ENCODE data around the gene COL1A1.
A peak's percentile ranks its signal among the peaks of the same experiment; 100 is the strongest.

Gene COL1A1

DNA sequence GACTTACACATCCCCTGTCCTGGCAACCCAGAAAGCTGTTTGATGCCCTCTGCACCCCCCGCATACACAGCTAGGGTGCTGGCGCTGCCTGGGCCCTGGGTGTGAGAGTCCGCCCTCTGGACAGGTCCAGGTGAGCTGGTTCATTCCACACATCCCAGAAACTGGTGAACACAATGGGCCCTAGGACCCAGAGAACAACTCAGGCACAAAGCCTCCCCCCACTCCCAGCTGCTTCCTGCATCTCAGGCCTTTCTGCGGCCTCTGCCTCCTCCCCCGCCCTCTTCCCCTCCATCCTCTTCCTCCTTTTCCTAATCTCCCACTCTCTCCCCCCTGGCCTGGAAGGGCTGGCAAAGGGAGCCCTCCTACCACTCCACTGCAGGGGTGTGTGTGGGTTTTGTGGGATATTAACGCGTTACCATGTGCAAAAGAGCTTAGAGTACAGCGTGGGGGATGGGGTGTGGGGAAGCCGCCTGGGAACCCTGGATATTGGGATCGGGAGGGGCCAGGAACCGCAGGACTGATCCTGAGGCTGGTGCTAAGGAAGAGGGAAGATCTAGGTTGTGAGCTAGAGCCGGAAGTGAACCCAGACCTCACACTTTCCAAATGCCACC lies 49.4 kb downstream of the COL1A1 start:
- DNase-seq, result peak; percentile 39

GRCh38 chr17:50151041-50151936 lies 50.1 kb downstream of the COL1A1 start:
- DNase-seq, result peak; percentile 61

- no peak for DNase-seq
These were observed 50.9 kb downstream of the COL1A1 start, which contains the start of gene PPP1R9B for GRCh38 chr17:50150354-50151040. TSS of gene PPP1R9B (minus strand) at chr17:50150677. CDS start at chr17:50150513, 164 bp downstream.

GRCh38 chr17:50149417-50150353 lies 51.7 kb downstream of the COL1A1 start:
- DNase-seq, result no peak

DNA sequence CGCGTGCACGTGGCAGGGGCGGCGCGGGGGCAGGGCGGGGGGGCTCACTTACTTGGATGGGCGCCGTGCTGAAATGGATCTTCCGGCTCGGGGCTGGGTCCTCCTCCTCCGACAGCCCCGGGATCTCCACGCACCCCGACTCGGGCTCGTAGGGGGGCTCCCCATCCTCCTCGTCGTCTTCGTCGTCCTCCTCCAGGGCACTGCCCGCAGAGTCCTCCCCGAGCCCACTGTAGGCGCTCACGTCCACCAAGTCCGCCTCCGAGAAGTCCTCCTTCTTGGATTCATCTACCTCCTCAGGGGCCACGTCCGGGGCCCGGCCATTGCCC lies 52.4 kb downstream of the COL1A1 start:
- no peak for DNase-seq

DNA sequence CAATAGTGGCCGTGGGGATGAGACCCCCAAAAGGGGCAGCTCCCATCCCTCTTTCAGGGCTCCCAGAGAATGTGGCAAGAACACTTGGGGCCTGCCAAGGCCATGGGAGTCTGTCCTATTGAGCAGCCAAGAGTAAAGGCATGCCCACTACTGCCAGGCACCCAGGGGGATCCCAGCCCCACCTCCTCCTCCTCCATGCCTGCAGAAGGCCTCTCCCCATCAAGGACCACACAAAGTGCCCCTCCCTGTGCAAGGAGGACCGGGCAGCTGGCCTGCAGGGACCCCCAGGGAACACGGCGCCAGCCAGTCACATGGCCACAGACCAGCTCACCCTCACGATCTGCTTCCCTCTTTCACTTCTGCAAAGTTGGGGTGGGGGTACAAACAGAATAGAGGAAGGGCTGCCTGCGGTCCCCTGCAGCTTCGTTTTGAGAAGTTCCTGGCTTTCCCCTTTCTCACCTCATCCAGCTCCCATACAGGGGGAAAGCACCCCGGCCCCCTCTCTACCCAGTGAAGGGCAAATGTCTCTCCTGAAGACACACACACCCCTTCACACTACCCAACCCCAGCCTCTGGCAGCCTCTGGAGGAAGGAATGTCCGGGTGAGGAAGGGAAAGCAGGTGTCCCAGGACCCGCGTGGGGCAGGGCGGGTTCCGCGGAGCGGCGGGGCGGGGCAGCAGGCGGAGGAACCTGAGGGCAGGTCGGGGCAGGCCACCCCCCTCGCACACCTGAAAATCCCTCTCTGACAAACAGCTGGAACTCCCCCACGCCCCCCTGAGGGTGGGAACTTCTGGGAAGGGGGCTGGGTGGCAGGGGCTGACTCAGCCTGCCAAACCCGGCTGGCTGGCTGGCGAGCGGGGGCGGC lies 53.0 kb downstream of the COL1A1 start:
- peak; percentile 52 for DNase-seq

DNA sequence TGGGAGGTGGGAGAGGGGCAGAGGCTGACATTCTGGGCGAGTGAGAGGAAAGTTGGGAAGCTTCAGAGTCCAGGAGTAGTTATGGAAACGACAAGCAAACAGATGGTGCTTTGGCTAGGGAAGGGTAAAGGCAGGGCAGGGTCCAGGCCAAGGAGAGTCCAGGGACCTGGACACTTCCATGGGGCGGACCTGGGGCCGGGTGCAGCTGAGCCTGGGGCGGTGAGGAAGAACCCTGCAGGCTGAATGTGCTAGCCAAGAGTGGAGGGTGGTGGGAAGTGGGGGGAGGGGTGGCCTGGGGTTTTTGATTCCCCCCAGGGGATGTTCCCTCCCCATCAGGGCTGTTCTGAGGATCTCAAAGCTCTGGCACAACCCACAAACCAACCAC lies 53.6 kb downstream of the COL1A1 start:
- no peak for DNase-seq

DNA sequence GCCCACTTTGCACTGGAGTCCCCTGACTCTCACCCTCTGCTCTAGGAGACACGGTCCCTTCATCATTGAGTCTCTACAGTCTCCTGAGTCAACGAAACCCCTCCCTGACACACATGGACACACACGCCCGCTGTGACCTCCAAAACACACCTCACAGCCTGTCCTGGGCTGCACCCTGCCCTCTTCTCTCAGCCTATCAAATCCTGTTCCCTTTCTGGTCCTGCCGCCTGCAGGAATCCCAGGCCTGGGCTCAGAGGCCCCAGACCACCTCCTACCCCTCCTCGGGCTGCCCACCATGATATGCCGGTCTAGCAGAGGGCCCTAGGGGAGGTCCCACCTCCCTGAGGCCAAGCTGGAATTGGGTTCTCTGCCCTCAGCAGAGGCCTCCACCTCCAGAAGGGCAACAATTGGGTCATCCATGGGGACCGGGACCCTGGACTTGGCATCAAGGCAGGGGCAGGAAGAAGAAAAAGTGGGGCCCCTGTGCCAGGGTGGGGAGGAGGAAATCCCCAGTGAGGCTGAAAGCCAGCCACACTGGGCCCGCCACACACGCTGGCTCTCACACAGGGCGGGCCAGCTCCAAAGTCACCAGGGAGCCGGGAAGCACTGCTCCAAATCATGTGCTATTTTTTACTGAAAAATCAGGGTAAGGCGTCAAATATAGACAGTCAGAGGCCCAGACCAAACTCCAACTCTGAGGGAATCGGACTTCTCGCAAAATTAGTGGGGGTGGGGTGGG lies 54.3 kb downstream of the COL1A1 start:
- no peak for DNase-seq

- no peak for DNase-seq
These were observed 55.1 kb downstream of the COL1A1 start for GRCh38 chr17:50146230-50146926.

GRCh38 chr17:50145532-50146229 lies 55.8 kb downstream of the COL1A1 start:
- DNase-seq, result no peak

- no peak for DNase-seq
These were observed 56.4 kb downstream of the COL1A1 start for GRCh38 chr17:50144845-50145531.

DNA sequence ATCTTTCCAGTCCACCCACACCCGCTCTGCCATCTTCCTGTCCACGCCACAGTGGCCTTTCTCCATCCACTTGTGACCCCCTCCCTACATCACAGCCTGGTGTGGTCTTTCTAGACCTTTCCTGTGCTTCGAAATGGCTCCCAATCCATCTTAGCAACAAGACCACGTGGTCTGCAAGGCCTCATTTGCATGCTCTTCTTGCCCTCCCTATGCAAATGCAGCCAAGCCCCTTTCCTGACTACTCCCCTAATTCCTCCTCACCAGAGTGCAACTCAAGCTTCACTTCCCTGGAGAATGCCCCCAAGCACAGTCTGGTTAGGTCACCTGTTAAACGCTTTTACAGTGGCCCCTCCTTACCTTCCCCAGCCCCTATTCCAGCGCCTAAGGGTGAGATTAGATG lies 57.1 kb downstream of the COL1A1 start:
- no peak for DNase-seq

DNA sequence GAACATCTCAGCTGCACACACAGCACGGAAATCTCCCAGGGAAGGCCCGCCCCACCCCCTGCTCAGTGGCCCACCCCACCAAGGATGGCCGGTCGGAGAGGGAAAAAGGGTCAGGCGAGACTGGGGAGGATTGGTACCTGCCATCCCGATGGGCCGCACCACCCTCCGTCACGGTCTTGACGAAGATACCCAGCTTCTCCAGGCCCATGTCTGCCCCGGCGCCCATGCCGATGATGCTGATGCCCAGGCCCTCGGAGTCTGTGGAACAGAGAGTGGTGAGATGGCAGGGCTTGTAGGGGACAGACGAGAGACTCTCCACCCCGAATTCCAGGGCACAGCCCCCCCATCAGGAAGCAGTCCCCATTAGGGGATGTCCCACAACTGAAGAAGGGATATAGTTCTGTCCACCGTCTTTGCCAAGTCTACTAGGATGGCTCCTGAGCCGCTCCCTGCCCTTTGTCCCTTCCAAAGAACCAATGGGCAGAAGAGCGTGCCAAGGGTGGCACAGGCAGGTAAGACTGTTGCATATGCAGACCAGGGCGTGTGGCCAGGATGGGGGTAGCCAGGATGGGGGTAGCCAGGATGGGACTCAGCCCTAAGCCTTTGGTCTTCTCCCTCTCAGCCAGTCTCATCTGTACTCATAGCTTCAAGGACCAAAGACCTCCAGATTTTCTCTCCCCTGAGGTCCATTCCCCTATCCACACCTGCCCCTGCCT lies 57.8 kb downstream of the COL1A1 start:
- DNase-seq, result no peak

- DNase-seq, result no peak
These were observed 59.7 kb downstream of the COL1A1 start for GRCh38 chr17:50141745-50142110.

DNA sequence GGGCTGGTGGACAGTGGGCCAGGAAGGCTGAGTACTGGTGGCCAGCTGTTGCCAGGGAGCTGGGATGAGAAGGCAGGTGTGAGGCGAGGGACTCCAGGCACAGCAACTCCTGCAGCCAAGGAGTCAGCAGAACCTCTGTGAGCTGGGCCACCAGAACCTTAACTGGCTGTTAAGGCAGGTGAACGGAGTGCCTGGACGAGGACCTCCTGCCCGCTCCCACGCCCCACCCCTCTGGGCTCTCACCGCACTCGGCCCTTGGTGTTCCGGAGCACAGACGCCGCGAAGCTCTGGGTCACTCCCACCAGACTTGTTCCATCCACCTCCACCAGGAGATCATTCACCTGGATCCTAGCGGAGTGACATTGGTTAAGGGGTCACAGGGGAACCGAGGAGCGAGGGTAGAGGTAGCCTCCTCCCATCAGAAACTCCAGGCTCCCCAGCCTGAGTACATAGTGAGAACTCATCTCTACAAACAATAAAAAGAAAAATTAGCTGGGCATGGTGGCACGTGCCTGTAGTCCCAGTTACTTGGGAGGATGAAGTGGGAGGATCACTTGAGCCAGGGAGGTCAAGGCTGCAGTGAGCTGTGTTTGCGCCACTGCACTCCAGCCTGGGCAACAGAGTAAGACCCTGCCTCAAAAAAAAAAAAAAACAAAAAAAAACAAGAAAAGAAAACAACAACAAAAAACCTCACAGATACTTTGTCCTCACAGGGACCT lies 60.2 kb downstream of the COL1A1 start:
- DNase-seq, result no peak

DNA sequence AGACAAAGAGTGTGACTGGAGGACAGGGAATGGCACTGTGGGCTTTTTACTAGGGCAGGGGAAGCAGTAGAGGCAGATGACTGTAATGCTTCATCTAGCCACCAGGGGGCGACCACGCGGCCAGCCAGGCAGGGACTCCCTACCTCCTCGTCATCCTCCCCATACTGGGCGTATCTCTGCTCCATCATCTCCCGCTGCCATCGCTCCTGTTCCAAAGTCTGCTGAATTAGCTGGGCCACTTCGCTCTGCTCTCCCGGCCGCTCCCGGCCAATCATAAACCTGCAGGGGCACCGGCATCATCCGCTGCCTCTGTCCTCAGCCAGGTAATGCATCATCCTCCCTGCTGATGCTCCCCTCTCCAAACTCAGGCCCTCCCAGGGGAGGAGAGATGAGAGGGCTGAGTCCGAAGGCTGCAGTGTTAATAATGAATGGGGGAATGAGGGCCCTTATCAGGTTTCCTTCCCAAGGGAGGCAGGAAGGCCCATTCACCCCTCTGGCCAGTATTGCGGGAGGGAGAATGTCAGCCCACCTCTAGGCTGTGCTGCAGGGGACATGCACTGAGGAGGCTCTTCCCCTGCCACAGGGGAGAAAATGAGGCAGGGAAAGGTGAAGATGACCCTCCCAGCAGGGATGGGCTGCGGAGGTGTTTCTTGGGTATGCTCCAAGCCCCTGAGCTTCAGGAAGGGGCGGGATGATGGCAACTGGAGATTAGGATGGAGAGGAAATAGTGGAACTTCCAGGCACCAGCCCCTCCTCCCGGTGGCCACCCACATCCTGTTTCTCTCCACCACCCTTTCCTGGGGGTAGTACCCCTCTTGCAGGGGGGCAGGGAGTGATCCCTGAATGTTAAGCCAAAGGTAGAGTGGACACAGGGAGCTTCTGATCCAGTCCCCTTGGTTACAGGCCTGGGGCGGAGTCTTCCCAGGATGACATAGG lies 61.2 kb downstream of the COL1A1 start:
- DNase-seq, result peak; percentile 57
